MM.1S (cell line): ENCODE results near the gene FOXD1.

ENCODE experiments used
- DNase-seq: peaks from one replicate; pipeline ENCODE4 v3.0.0-alpha.2; 2015
- H2AFZ ChIP-seq: fragments of 300-600 bp; sonication (generic); 2 replicates; pipeline ENCODE4 v1.6.0; 2016; ENCODE audit warnings: antibody characterized with exemption, low read length
- H3F3A ChIP-seq: fragments of 300-600 bp; sonication (generic); 2 replicates; pipeline ENCODE4 v1.6.1; 2016; ENCODE audit warnings: mild to moderate bottlenecking, antibody characterized with exemption, low read length, moderate library complexity, mixed read lengths; ENCODE audit not compliant: insufficient read depth
- H3K27ac ChIP-seq: fragments of 300-600 bp; sonication (generic); 2 replicates; pipeline ENCODE4 v1.5.1; 2016; ENCODE audit warnings: mild to moderate bottlenecking, low read length
- H3K27me3 ChIP-seq: fragments of 300-600 bp; sonication (generic); replicated peaks from 2 replicates; pipeline ENCODE4 v1.6.0; 2016; ENCODE audit warnings: low read length; ENCODE audit not compliant: insufficient read depth
- H3K36me3 ChIP-seq: fragments of 300-600 bp; sonication (generic); replicated peaks from 2 replicates; pipeline ENCODE4 v1.6.1; 2016; ENCODE audit warnings: mild to moderate bottlenecking, low read length, mixed read lengths; ENCODE audit not compliant: insufficient read depth
- H3K4me1 ChIP-seq: fragments of 300-600 bp; sonication (generic); 2 replicates; pipeline ENCODE4 v1.6.1; 2016; ENCODE audit warnings: low read length, mixed read lengths
- H3K4me2 ChIP-seq: fragments of 300-600 bp; sonication (generic); 2 replicates; pipeline ENCODE4 v1.6.0; 2016; ENCODE audit warnings: low read depth, low read length
- H3K4me3 ChIP-seq: fragments of 300-600 bp; sonication (generic); 2 replicates; pipeline ENCODE4 v1.5.1; 2016; ENCODE audit warnings: low read length, mixed read lengths
- H3K79me2 ChIP-seq: fragments of 300-600 bp; sonication (generic); 2 replicates; pipeline ENCODE4 v1.6.1; 2016; ENCODE audit warnings: mixed run types, low read length, mixed read lengths
- H3K9ac ChIP-seq: fragments of 300-600 bp; sonication (generic); 2 replicates; pipeline ENCODE4 v1.6.1; 2016; ENCODE audit warnings: low read length, mixed read lengths
- H3K9me2 ChIP-seq: fragments of 300-600 bp; sonication (generic); replicated peaks from 2 replicates; pipeline ENCODE4 v1.6.1; 2016; ENCODE audit warnings: mild to moderate bottlenecking, low read length, mixed read lengths; ENCODE audit not compliant: insufficient read depth
- H3K9me3 ChIP-seq: fragments of 300-600 bp; sonication (generic); replicated peaks from 2 replicates; pipeline ENCODE4 v1.6.1; 2016; ENCODE audit warnings: mild to moderate bottlenecking, low read length, mixed read lengths; ENCODE audit not compliant: insufficient read depth
- H4K20me1 ChIP-seq: fragments of 300-600 bp; sonication (generic); 2 replicates; pipeline ENCODE4 v1.6.1; 2016; ENCODE audit warnings: mild to moderate bottlenecking, low read length, moderate library complexity, mixed read lengths; ENCODE audit not compliant: insufficient read depth
- CTCF ChIP-seq: fragments of 300-600 bp; sonication (generic); IDR thresholded peaks from 2 replicates; pipeline ENCODE4 v1.5.1; 2016; ENCODE audit warnings: antibody characterized with exemption, low read length, mixed read lengths
- EZH2 ChIP-seq: fragments of 300-600 bp; sonication (generic); optimal IDR thresholded peaks from 2 replicates; pipeline ENCODE3; 2017; ENCODE audit warnings: low read depth, mild to moderate bottlenecking, antibody characterized with exemption, low read length, mixed read lengths
- EZH2phosphoT487 ChIP-seq: fragments of 300-600 bp; sonication (generic); IDR thresholded peaks from 2 replicates; pipeline ENCODE4 v1.6.1; 2018; ENCODE audit warnings: antibody characterized with exemption, low read length

FOXD1 gene

DNA sequence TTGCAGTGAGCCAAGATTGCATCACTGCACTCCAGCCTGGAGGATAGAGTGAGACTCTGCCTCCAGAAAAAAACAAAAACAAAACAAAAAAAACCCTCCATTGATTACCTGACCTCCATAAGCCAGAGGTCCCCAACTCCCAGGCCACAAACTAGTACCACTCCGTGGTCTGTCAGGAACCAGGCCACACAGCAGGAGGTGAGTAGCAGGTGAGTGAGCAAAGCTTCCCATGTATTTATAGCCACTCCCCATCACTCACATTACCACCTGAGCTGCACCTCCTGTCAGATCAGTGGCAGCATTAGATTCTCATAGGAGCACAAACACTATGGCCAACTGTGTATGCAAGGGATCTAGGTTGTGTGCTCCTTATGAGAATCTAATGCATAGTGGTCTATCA, 35.9 kb upstream of the FOXD1 start:
- no peaks in the 10 kb centered on the region for H3K27me3 ChIP-seq
- no peak overlapping the region for H3K4me2 ChIP-seq
- no peak overlapping the region for H2AFZ ChIP-seq
- no peak overlapping the region for H3K27ac ChIP-seq
- TF ChIP-seq CTCF (no peak), EZH2 (no peak), EZH2phosphoT487 (no peak)
- H3K36me3 ChIP-seq, result no peaks in the 10 kb centered on the region
- no peaks in the 10 kb centered on the region for H3K9me3 ChIP-seq
- H3F3A ChIP-seq, result no peaks in the 10 kb centered on the region; the same call in 1 of the 2 replicates
- peaks cover 13% of the 10 kb centered on the region for H3K4me1 ChIP-seq
- no peak overlapping the region for H3K4me3 ChIP-seq
- no peaks in the 10 kb centered on the region for H3K79me2 ChIP-seq
- H3K9me2 ChIP-seq, result no peaks in the 10 kb centered on the region
- H4K20me1 ChIP-seq, result no peaks in the 10 kb centered on the region
- DNase-seq, result no peak
- no peak overlapping the region for H3K9ac ChIP-seq

- H2AFZ ChIP-seq, result no peak overlapping the region
- no peaks in the 10 kb centered on the region for H3K79me2 ChIP-seq
- H3K27me3 ChIP-seq, result no peaks in the 10 kb centered on the region
- no peak for DNase-seq
- H3K9ac ChIP-seq, result no peak overlapping the region
- H3K9me2 ChIP-seq, result no peaks in the 10 kb centered on the region
- H3K4me2 ChIP-seq, result no peak overlapping the region
- no peaks in the 10 kb centered on the region for H3K9me3 ChIP-seq
- no peak overlapping the region for H3K4me3 ChIP-seq
- no peaks in the 10 kb centered on the region for H3K36me3 ChIP-seq
- TF ChIP-seq EZH2phosphoT487 (no peak), EZH2 (no peak), CTCF (no peak)
- no peaks in the 10 kb centered on the region for H4K20me1 ChIP-seq
- peaks cover 13% of the 10 kb centered on the region for H3K4me1 ChIP-seq
- H3F3A ChIP-seq, result no peaks in the 10 kb centered on the region; the same call in 1 of the 2 replicates
- H3K27ac ChIP-seq, result no peak overlapping the region
These were observed 35.1 kb upstream of the FOXD1 start for GRCh38 chr5:73483676-73484075.

- no peak for DNase-seq
- Histone ChIP-seq H3F3A (no peaks in the 10 kb centered on the region; the same call in 1 of the 2 replicates), H3K36me3 (no peaks in the 10 kb centered on the region), H3K79me2 (no peaks in the 10 kb centered on the region), H3K9me3 (no peaks in the 10 kb centered on the region), H3K27me3 (no peaks in the 10 kb centered on the region), H4K20me1 (no peaks in the 10 kb centered on the region), H3K9ac (no peak overlapping the region), H3K4me1 (peaks cover 13% of the 10 kb centered on the region), H3K9me2 (no peaks in the 10 kb centered on the region), H3K4me2 (no peak overlapping the region), H3K4me3 (no peak overlapping the region), H3K27ac (no peak overlapping the region), H2AFZ (no peak overlapping the region)
- TF ChIP-seq CTCF (no peak), EZH2phosphoT487 (no peak), EZH2 (no peak)
These were observed 34.0 kb upstream of the FOXD1 start for GRCh38 chr5:73482383-73483136.
